ENCODE measurements around the gene LRRC8C.

Gene LRRC8C

DNA sequence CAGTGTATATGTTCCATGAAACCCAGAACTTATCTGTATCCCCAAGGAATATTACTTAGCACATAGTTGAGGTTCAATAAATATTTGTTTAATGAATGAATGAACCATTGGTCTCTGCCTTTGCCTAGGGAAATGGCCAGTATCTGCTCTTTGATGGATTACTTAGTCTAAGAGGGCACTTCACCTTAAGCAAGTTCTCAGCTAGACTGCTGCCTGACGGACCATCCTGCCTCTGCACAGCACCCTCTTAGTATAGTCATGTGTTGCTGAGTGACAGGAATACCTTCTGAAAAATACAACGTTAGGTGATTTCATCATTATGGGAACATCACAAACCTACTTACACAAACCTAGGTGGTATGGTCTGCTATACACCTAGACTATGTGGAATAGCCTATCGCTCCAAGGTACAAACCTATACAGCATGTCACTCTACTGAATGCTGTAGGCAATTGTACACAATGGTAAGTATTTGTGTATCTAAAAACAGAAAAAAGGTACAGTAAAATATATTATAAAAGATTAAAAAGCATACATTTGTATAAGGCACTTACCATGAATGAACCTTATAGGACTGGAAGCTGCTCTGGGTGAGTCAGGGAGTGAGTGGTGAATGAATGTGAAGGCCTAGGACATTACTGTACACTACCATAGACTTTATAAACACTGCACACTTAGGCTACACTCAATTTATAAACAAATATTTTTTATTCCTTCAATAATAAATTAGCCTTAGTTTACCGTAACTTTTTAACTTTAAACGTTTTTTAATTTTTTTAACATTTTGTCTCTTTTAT is 104.2 kb downstream of the LRRC8C start:
- Histone ChIP-seq H3K4me1 (ENCODE audit: control insufficient read depth, insufficient read depth, low read length) (peaks cover 2% of the 10 kb centered on the region; the same call in 1 of the 2 replicates), H3K27ac (ENCODE audit: low read depth, low read length) (no peak overlapping the region), H3K9ac (ENCODE audit: low read length) (no peak overlapping the region), H3K36me3 (ENCODE audit: control insufficient read depth, insufficient read depth, low read length) (no peaks in the 10 kb centered on the region), H3K4me3 (ENCODE audit: low read depth, low read length) (no peak overlapping the region), H3K27me3 (ENCODE audit: control insufficient read depth, insufficient read depth, low read length) (no peaks in the 10 kb centered on the region), H3K9me3 (ENCODE audit: control insufficient read depth, insufficient read depth, low read depth, low read length) (no peaks in the 10 kb centered on the region)

DNA sequence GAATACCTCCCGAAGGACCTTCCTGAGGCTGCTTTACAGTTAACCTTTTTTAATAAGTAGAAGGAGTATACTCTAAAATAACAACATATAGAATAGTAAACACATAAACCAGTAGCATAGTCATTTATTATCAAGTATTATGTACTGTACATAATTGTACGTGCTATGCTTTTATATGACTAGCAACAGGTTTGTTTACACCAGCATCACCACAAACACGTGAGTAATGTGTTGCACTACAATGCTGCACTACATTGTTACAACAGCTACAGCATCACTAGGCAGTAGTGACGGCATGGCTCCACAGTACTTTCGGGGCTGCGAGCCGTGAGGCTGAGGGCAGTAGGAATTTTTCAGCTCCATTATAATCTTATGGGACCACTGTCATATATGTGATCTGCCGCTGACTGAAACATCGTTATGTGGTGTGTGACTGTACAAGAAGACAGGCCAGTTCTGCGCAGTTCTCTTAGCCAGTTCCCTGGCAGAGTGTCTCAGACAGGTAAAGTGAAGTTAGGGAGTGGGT is 105.1 kb downstream of the LRRC8C start:
- Histone ChIP-seq H3K4me1 (ENCODE audit: control insufficient read depth, insufficient read depth, low read length) (peaks cover 2% of the 10 kb centered on the region; the same call in 1 of the 2 replicates), H3K9me3 (ENCODE audit: control insufficient read depth, insufficient read depth, low read depth, low read length) (no peaks in the 10 kb centered on the region), H3K9ac (ENCODE audit: low read length) (no peak overlapping the region), H3K27ac (ENCODE audit: low read depth, low read length) (no peak overlapping the region), H3K4me3 (ENCODE audit: low read depth, low read length) (no peak overlapping the region), H3K36me3 (ENCODE audit: control insufficient read depth, insufficient read depth, low read length) (no peaks in the 10 kb centered on the region), H3K27me3 (ENCODE audit: control insufficient read depth, insufficient read depth, low read length) (no peaks in the 10 kb centered on the region)

DNA sequence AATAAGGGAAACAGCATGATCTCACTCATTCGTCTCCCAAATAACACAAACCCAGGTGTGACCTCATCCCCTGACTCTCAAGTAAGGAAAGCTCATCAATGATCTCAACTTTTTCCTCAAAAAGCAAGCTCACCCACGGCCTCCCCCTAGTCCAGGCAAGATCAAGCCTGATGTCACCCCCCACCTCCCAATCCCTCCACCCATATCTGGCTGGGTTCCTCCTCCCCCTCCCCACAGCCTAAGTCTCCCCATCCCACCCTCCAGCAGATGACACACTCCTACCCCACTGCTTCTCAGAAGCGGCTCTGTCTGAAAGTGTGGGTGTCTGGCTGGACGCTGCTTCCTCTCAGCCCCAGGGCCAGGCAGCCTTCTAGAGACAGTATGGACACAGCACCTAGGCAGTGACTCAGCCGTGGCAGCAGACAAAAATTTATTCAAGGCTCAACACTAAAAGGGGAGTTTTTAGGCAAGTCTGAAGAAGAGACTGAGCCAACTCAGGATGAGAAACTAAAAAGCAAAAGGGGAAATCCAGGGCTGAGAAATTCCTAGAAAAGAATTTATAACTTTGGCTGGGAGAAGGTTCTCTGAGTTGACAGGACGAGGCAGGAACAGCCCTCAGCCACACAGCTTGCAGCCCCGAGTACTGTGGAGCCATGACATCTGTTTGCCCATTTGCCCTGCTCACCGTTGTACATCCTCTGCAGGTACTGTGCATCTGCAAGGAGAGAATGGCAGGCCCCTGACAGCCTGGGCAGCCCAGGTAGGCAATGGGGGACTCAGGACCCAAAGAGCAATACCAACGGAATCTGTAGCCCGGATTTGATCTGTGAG is 106.3 kb downstream of the LRRC8C start:
- Histone ChIP-seq H3K27ac (ENCODE audit: low read depth, low read length) (no peak overlapping the region), H3K4me1 (ENCODE audit: control insufficient read depth, insufficient read depth, low read length) (peaks cover 2% of the 10 kb centered on the region; the same call in 1 of the 2 replicates), H3K9ac (ENCODE audit: low read length) (no peak overlapping the region), H3K9me3 (ENCODE audit: control insufficient read depth, insufficient read depth, low read depth, low read length) (no peaks in the 10 kb centered on the region), H3K27me3 (ENCODE audit: control insufficient read depth, insufficient read depth, low read length) (no peaks in the 10 kb centered on the region), H3K4me3 (ENCODE audit: low read depth, low read length) (no peak overlapping the region), H3K36me3 (ENCODE audit: control insufficient read depth, insufficient read depth, low read length) (no peaks in the 10 kb centered on the region)

DNA sequence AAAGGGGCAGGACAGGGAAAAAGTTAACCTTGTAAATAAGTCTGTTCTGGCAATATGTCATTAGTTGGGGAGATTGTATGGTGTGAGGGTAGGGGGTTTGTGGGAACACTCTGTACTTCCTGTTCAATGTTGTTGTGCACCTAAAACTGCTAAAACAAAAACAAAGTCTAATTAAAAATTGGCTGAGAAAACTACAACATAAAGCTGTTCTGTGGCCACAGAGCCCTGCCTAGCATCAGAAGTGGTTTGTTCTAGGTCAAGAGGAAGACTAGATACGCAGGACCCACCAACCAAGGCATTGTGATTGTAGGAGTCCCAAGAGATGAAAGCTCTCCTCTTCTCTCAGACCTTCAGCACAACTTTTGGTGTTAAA is 106.9 kb downstream of the LRRC8C start:
- Histone ChIP-seq H3K27me3 (ENCODE audit: control insufficient read depth, insufficient read depth, low read length) (no peaks in the 10 kb centered on the region), H3K9me3 (ENCODE audit: control insufficient read depth, insufficient read depth, low read depth, low read length) (no peaks in the 10 kb centered on the region), H3K9ac (ENCODE audit: low read length) (no peak overlapping the region), H3K4me3 (ENCODE audit: low read depth, low read length) (no peak overlapping the region), H3K27ac (ENCODE audit: low read depth, low read length) (no peak overlapping the region), H3K4me1 (ENCODE audit: control insufficient read depth, insufficient read depth, low read length) (peaks cover 2% of the 10 kb centered on the region; the same call in 1 of the 2 replicates), H3K36me3 (ENCODE audit: control insufficient read depth, insufficient read depth, low read length) (no peaks in the 10 kb centered on the region)

DNA sequence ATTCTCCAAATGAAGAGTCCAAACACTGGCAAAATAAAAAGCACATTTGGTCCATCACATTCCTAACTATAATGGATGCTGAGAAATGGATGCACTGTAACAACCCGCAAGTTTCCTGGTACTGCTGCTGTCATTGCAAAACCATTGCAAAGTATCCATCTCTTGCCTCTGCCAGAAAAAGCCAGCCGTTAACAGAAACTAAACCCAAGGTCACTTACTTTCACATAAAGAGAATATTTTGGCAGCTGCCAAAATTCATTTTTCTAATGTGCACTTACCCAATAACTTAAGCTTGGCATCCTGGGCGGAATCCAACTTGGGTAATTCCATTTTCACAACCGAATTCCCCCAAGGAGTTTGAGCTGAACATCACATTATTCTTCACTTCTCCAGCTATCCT is 110.9 kb downstream of the LRRC8C start:
- peaks cover 1% of the 10 kb centered on the region; the same call in 1 of the 2 replicates for H3K4me1 ChIP-seq (ENCODE audit: control insufficient read depth, insufficient read depth, low read length)
- H3K27ac ChIP-seq (ENCODE audit: low read depth, low read length), result no peak overlapping the region
- no peak overlapping the region for H3K4me3 ChIP-seq (ENCODE audit: low read depth, low read length)
- no peak overlapping the region for H3K9ac ChIP-seq (ENCODE audit: low read length)
- no peaks in the 10 kb centered on the region for H3K27me3 ChIP-seq (ENCODE audit: control insufficient read depth, insufficient read depth, low read length)
- no peaks in the 10 kb centered on the region for H3K9me3 ChIP-seq (ENCODE audit: control insufficient read depth, insufficient read depth, low read depth, low read length)
- H3K36me3 ChIP-seq (ENCODE audit: control insufficient read depth, insufficient read depth, low read length), result no peaks in the 10 kb centered on the region

DNA sequence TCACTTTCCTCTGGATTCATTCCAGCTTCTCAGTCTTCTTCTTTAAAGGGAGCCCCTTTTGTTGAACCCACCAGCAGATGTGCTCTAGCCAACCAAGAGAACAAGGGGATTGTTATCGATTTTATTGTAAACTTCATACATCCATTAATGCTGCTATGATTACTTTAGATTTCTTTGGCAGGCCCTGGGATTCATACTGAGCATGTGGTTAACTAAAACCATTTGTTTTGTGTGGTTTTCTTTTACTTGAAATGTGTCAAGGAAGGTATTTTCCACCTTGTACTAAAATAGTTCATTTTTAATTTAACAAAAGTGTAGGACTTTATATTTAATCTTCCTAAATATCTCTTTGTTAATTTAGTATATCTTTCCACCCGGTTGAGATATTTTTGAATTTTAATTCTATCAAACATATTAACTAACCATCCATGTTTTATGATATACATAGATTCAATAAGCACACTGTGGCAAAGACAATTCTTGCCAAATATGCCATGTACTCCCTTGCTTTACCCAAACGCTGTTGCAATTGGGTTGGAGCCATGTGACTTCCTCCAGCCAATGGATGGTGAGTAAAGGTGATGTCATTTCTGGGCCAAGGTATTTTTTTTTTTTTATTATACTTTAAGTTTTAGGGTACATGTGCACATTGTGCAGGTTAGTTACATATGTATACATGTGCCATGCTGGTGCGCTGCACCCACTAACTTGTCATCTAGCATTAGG is 113.7 kb downstream of the LRRC8C start:
- no peaks in the 10 kb centered on the region for H3K36me3 ChIP-seq (ENCODE audit: control insufficient read depth, insufficient read depth, low read length)

DNA sequence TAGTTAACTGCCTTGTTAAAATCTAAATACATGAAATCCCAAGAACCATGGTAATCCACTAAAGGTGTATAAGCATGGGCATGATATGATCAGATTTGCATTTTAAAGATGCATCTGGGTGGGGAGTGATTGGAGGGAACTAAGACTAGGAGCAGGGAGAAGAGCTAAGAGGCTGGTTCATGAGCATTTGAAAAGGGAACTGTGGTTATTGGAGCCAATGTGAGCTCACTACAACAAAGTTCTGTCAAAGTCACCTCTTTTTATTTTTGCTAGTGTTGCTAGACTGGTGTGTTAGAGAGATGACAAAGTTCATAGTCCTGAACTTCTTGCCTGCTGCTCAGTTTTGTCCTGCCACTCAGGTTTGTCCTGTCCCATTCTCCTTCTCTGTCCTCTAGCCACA is 120.8 kb downstream of the LRRC8C start:
- H3K4me3 ChIP-seq (ENCODE audit: low read depth, low read length), result no peak overlapping the region

More for the DNA sequence above, 113.7 kb downstream of the LRRC8C start:
- H3K27ac ChIP-seq (ENCODE audit: low read depth, low read length), result no peak overlapping the region
- H3K27me3 ChIP-seq (ENCODE audit: control insufficient read depth, insufficient read depth, low read length), result no peaks in the 10 kb centered on the region
- no peak overlapping the region for H3K4me3 ChIP-seq (ENCODE audit: low read depth, low read length)
- H3K9me3 ChIP-seq (ENCODE audit: control insufficient read depth, insufficient read depth, low read depth, low read length), result no peaks in the 10 kb centered on the region
- H3K9ac ChIP-seq (ENCODE audit: low read length), result no peak overlapping the region
- H3K4me1 ChIP-seq (ENCODE audit: control insufficient read depth, insufficient read depth, low read length), result no peaks in the 10 kb centered on the region

DNA sequence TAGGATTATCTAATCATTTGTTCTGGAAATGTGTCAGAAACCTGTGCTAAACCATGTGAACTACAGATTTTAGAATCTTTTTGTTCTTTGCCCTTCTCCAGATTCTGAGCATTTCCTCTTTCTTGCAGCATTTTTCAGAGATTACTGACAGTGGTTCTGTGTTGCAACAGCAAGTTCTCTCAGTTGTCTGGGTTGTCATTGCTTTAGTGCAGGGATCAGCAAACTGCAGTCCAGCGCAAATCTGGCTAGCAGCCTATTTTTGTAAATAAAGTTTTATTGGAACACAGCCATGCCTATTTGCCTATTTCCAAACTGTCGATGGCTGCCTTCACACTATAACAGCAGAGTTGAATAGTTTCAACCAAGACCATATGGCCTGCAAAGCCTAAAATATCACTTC is 121.6 kb downstream of the LRRC8C start:
- no peaks in the 10 kb centered on the region for H3K27me3 ChIP-seq (ENCODE audit: control insufficient read depth, insufficient read depth, low read length)
- H3K4me1 ChIP-seq (ENCODE audit: control insufficient read depth, insufficient read depth, low read length), result peaks cover 8% of the 10 kb centered on the region; the same call in 1 of the 2 replicates
- no peak overlapping the region for H3K27ac ChIP-seq (ENCODE audit: low read depth, low read length)
- no peaks in the 10 kb centered on the region for H3K9me3 ChIP-seq (ENCODE audit: control insufficient read depth, insufficient read depth, low read depth, low read length)
- H3K9ac ChIP-seq (ENCODE audit: low read length), result no peak overlapping the region
- H3K36me3 ChIP-seq (ENCODE audit: control insufficient read depth, insufficient read depth, low read length), result no peaks in the 10 kb centered on the region
- H3K4me3 ChIP-seq (ENCODE audit: low read depth, low read length), result no peak overlapping the region

More for the DNA sequence above, 120.8 kb downstream of the LRRC8C start:
- Histone ChIP-seq H3K4me1 (ENCODE audit: control insufficient read depth, insufficient read depth, low read length) (peaks cover 8% of the 10 kb centered on the region; the same call in 1 of the 2 replicates), H3K9me3 (ENCODE audit: control insufficient read depth, insufficient read depth, low read depth, low read length) (no peaks in the 10 kb centered on the region), H3K27ac (ENCODE audit: low read depth, low read length) (no peak overlapping the region), H3K9ac (ENCODE audit: low read length) (no peak overlapping the region), H3K27me3 (ENCODE audit: control insufficient read depth, insufficient read depth, low read length) (no peaks in the 10 kb centered on the region), H3K36me3 (ENCODE audit: control insufficient read depth, insufficient read depth, low read length) (no peaks in the 10 kb centered on the region)

DNA sequence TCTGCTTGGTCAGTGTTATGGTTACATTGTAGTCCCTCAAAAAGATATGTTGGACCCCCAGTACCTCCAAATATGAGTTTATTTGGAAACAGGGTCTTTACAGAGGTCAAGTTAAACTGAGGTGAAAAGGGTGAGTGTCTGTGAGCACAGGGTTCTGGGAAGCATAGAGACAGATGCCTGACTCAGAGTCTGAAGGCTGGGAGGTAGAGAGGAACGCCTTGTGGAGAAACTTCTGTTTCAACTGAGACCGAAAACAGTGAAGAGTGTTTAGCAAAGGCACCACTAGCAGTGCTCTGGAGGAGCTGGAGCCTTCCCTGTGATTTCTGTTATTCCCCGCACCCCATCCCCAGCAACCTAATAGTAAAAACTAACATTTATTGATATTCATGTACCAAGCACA is 122.7 kb downstream of the LRRC8C start:
- Histone ChIP-seq H3K9ac (ENCODE audit: low read length) (no peak overlapping the region), H3K4me1 (ENCODE audit: control insufficient read depth, insufficient read depth, low read length) (peaks cover 8% of the 10 kb centered on the region; the same call in 1 of the 2 replicates), H3K36me3 (ENCODE audit: control insufficient read depth, insufficient read depth, low read length) (no peaks in the 10 kb centered on the region), H3K9me3 (ENCODE audit: control insufficient read depth, insufficient read depth, low read depth, low read length) (no peaks in the 10 kb centered on the region), H3K27ac (ENCODE audit: low read depth, low read length) (no peak overlapping the region), H3K4me3 (ENCODE audit: low read depth, low read length) (no peak overlapping the region), H3K27me3 (ENCODE audit: control insufficient read depth, insufficient read depth, low read length) (no peaks in the 10 kb centered on the region)

DNA sequence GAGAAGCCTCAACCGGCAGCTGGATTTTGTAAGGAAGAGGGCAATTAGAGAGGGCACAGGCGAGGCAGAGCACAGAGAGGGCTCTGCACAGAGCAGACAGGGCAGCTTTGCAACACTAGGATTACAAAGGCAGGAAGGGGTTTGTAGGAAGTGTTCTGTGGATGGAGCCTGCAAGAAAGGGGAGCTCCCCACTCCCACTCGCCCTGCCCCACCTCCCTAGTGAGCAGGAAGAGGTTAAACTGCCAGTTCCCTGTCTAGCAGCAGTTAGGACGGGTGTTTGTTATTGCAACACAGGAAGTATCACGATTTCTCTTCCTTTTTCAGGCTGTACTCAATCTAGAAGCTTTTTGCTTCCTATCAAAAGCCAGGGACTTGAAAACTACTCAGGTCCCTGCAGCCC is 124.6 kb downstream of the LRRC8C start:
- no peak overlapping the region for H3K9ac ChIP-seq (ENCODE audit: low read length)
- H3K36me3 ChIP-seq (ENCODE audit: control insufficient read depth, insufficient read depth, low read length), result no peaks in the 10 kb centered on the region
- H3K4me1 ChIP-seq (ENCODE audit: control insufficient read depth, insufficient read depth, low read length), result peaks cover 11% of the 10 kb centered on the region; the same call in 1 of the 2 replicates
- H3K27ac ChIP-seq (ENCODE audit: low read depth, low read length), result no peak overlapping the region
- H3K4me3 ChIP-seq (ENCODE audit: low read depth, low read length), result no peak overlapping the region
- no peaks in the 10 kb centered on the region for H3K9me3 ChIP-seq (ENCODE audit: control insufficient read depth, insufficient read depth, low read depth, low read length)
- H3K27me3 ChIP-seq (ENCODE audit: control insufficient read depth, insufficient read depth, low read length), result peaks cover 13% of the 10 kb centered on the region
